GM18526 (cell line): ENCODE data around the gene IL3.

ENCODE experiments used
- POLR2A ChIP-seq: IDR thresholded peaks from 3 replicates; pipeline ENCODE4 v1.6.1; 2011; ENCODE audit not compliant: insufficient read length; ENCODE audit errors: extremely low read depth

IL3 gene

GRCh38 chr5:132060501-132061161 lies at the start of gene IL3:
TSS of gene IL3 (plus strand) at chr5:132060655. CDS start at chr5:132060707, 52 bp downstream.
- no peak for TF ChIP-seq POLR2A

- TF ChIP-seq POLR2A, result no peak
Observed at GRCh38 chr5:132010989-132011621, 49.4 kb upstream of the IL3 start.

GRCh38 chr5:132011622-132012343 lies 48.7 kb upstream of the IL3 start, which contains the start of gene ACSL6:
TSS of gene ACSL6 (minus strand) at chr5:132011658. CDS start at chr5:132011553, 105 bp downstream.
- no peak for TF ChIP-seq POLR2A

- no peak for TF ChIP-seq POLR2A
Observed at GRCh38 chr5:132012371-132013005, 48.0 kb upstream of the IL3 start.

- TF ChIP-seq POLR2A, result no peak
Observed at GRCh38 chr5:132013006-132013689, 47.3 kb upstream of the IL3 start.

GRCh38 chr5:132013711-132014110 lies 46.7 kb upstream of the IL3 start:
- TF ChIP-seq POLR2A, result no peak

GRCh38 chr5:132016721-132017250 lies 43.7 kb upstream of the IL3 start:
- TF ChIP-seq POLR2A, result no peak

GRCh38 chr5:132017316-132017715 lies 43.1 kb upstream of the IL3 start:
- no peak for TF ChIP-seq POLR2A

- no peak for TF ChIP-seq POLR2A
Observed at GRCh38 chr5:132017738-132018625, 42.5 kb upstream of the IL3 start.

GRCh38 chr5:132019337-132019736 lies 41.1 kb upstream of the IL3 start:
- no peak for TF ChIP-seq POLR2A

GRCh38 chr5:132019857-132020555 lies 40.4 kb upstream of the IL3 start:
- no peak for TF ChIP-seq POLR2A

GRCh38 chr5:132020568-132021339 lies 39.7 kb upstream of the IL3 start:
- no peak for TF ChIP-seq POLR2A
